ENCODE data around the gene FAAH.
A peak's percentile ranks its signal among the peaks of the same experiment; 100 is the strongest.

The FAAH gene

GRCh38 chr1:46406881-46407608 is 12.9 kb downstream of the FAAH start:
- TF ChIP-seq GATA1 (IDR thresholded peaks at IDR 0.05; ENCODE audit: low read depth, low read length) (no peak), POLR2A (IDR thresholded peaks at IDR 0.05; ENCODE audit: low read length) (no peak)
- no peak for DNase-seq

- DNase-seq = no peak
- no peak for TF ChIP-seq POLR2A (IDR thresholded peaks at IDR 0.05; ENCODE audit: low read length)
- no peak for TF ChIP-seq GATA1 (IDR thresholded peaks at IDR 0.05; ENCODE audit: low read depth, low read length)
Measured at GRCh38 chr1:46407636-46408035, 13.5 kb downstream of the FAAH start.

GRCh38 chr1:46408356-46409062 is 14.4 kb downstream of the FAAH start:
- TF ChIP-seq POLR2A (IDR thresholded peaks at IDR 0.05; ENCODE audit: low read length) (no peak), GATA1 (IDR thresholded peaks at IDR 0.05; ENCODE audit: low read depth, low read length) (no peak)
- DNase-seq = no peak

GRCh38 chr1:46409063-46409372 is 14.9 kb downstream of the FAAH start:
- DNase-seq = no peak
- no peak for TF ChIP-seq GATA1 (IDR thresholded peaks at IDR 0.05; ENCODE audit: low read depth, low read length)
- TF ChIP-seq POLR2A (IDR thresholded peaks at IDR 0.05; ENCODE audit: low read length) = no peak

- no peak for DNase-seq
- TF ChIP-seq POLR2A (IDR thresholded peaks at IDR 0.05; ENCODE audit: low read length) = no peak
- no peak for TF ChIP-seq GATA1 (IDR thresholded peaks at IDR 0.05; ENCODE audit: low read depth, low read length)
Measured at GRCh38 chr1:46410156-46411009, 16.3 kb downstream of the FAAH start.

GRCh38 chr1:46411010-46411405 is 16.9 kb downstream of the FAAH start:
- no peak for DNase-seq
- TF ChIP-seq GATA1 (IDR thresholded peaks at IDR 0.05; ENCODE audit: low read depth, low read length) (no peak), POLR2A (IDR thresholded peaks at IDR 0.05; ENCODE audit: low read length) (no peak)

GRCh38 chr1:46411601-46412341 is 17.7 kb downstream of the FAAH start:
- TF ChIP-seq GATA1 (IDR thresholded peaks at IDR 0.05; ENCODE audit: low read depth, low read length) (no peak), POLR2A (IDR thresholded peaks at IDR 0.05; ENCODE audit: low read length) (no peak)
- DNase-seq = peak in 1 of 2 experiments; percentile 20

- no peak for DNase-seq
- no peak for TF ChIP-seq POLR2A (IDR thresholded peaks at IDR 0.05; ENCODE audit: low read length)
- TF ChIP-seq GATA1 (IDR thresholded peaks at IDR 0.05; ENCODE audit: low read depth, low read length) = no peak
Measured at GRCh38 chr1:46412893-46413595, 18.9 kb downstream of the FAAH start.

GRCh38 chr1:46413596-46413985 is 19.5 kb downstream of the FAAH start:
- TF ChIP-seq POLR2A (IDR thresholded peaks at IDR 0.05; ENCODE audit: low read length) = no peak
- peak; percentile 15 to 20 for DNase-seq

GRCh38 chr1:46415514-46415913 is 21.4 kb downstream of the FAAH start:
- no peak for DNase-seq
- TF ChIP-seq POLR2A (IDR thresholded peaks at IDR 0.05; ENCODE audit: low read length) = no peak
- no peak for TF ChIP-seq GATA1 (IDR thresholded peaks at IDR 0.05; ENCODE audit: low read depth, low read length)

GRCh38 chr1:46418976-46419375 is 24.9 kb downstream of the FAAH start:
- no peak for TF ChIP-seq GATA1 (IDR thresholded peaks at IDR 0.05; ENCODE audit: low read depth, low read length)
- no peak for TF ChIP-seq POLR2A (IDR thresholded peaks at IDR 0.05; ENCODE audit: low read length)
- DNase-seq = no peak

- no peak for DNase-seq
- no peak for TF ChIP-seq GATA1 (IDR thresholded peaks at IDR 0.05; ENCODE audit: low read depth, low read length)
- no peak for TF ChIP-seq POLR2A (IDR thresholded peaks at IDR 0.05; ENCODE audit: low read length)
Measured at GRCh38 chr1:46420533-46420915, 26.4 kb downstream of the FAAH start.

GRCh38 chr1:46421739-46422138 is 27.6 kb downstream of the FAAH start:
- DNase-seq = no peak
- no peak for TF ChIP-seq POLR2A (IDR thresholded peaks at IDR 0.05; ENCODE audit: low read length)
- TF ChIP-seq GATA1 (IDR thresholded peaks at IDR 0.05; ENCODE audit: low read depth, low read length) = no peak
